HG02678 (cell line): ENCODE measurements around the gene CTU2.

Experiments used
- ATAC-seq: cut with Tn5 transposase; IDR thresholded peaks from one replicate; pipeline ENCODE4 v1.9.1; 2021; ENCODE audit warnings: mild to moderate bottlenecking, moderate library complexity; ENCODE audit not compliant: unreplicated experiment

Gene CTU2

GRCh38 chr16:88759245-88759975, 53.1 kb downstream of the CTU2 start:
- ATAC-seq = no peak

GRCh38 chr16:88759976-88760350, 53.7 kb downstream of the CTU2 start:
- no peak for ATAC-seq

- no peak for ATAC-seq
Measured at GRCh38 chr16:88760424-88761142, 54.3 kb downstream of the CTU2 start.

GRCh38 chr16:88761143-88761534, 54.8 kb downstream of the CTU2 start:
- ATAC-seq = no peak

GRCh38 chr16:88761830-88762229, 55.5 kb downstream of the CTU2 start:
- no peak for ATAC-seq

GRCh38 chr16:88762258-88762870, 56.1 kb downstream of the CTU2 start:
- no peak for ATAC-seq

GRCh38 chr16:88762941-88763340, 56.6 kb downstream of the CTU2 start:
- no peak for ATAC-seq

- no peak for ATAC-seq
Measured at GRCh38 chr16:88763502-88764053, 57.3 kb downstream of the CTU2 start.

- ATAC-seq = no peak
Measured at GRCh38 chr16:88764080-88764479, 57.8 kb downstream of the CTU2 start.

- ATAC-seq = no peak
Measured at GRCh38 chr16:88764913-88765349, 58.6 kb downstream of the CTU2 start.
